ENCODE data around the gene PITPNC1. TPM values are rescaled to one million over a fixed set of nuclear protein-coding genes. Genes with fewer than 3 reads are reported as not detected.

The PITPNC1 gene
- total RNA-seq, 4 donors from 2014 or later: 14.1 to 35.5 (median 31.8) TPM

GRCh38 chr17:67708378-67708777, 331.3 kb downstream of the PITPNC1 start:
- WGBS: 87% methylated on average over 3 of the region's 3 CpGs
- TF ChIP-seq EP300 (IDR thresholded peaks at IDR 0.05) (no peak), POLR2AphosphoS5 (IDR thresholded peaks at IDR 0.05) (no peak), CTCF (IDR thresholded peaks at IDR 0.05) (no peak), POLR2A (IDR thresholded peaks at IDR 0.05; ENCODE audit: low read depth) (no peak)
- H3K4me1 ChIP-seq: no peaks in the 10 kb centered on the region
- no peaks in the 10 kb centered on the region for H3K9me3 ChIP-seq
- H3K36me3 ChIP-seq: no peaks in the 10 kb centered on the region
- no peaks in the 10 kb centered on the region for H3K27me3 ChIP-seq
- DNase-seq (ENCODE audit: extremely low spot score): no peak
- intact Hi-C loops (cut with DNase I): no loop called here
- H3K4me3 ChIP-seq: no peak overlapping the region
- H3K27ac ChIP-seq (replicated peaks in 1 of 4): no peak overlapping the region

GRCh38 chr17:67711916-67712315, 334.8 kb downstream of the PITPNC1 start:
- intact Hi-C loops (cut with DNase I): no loop called here
- WGBS: 77% methylated on average over 4 of the region's 4 CpGs
- Histone ChIP-seq H3K9me3 (no peaks in the 10 kb centered on the region), H3K4me1 (peaks cover 0 to 3% (median 1%) of the 10 kb centered on the region in 4 donors), H3K36me3 (no peaks in the 10 kb centered on the region), H3K27me3 (no peaks in the 10 kb centered on the region), H3K4me3 (no peak overlapping the region), H3K27ac (replicated peaks in 1 of 4) (no peak overlapping the region)
- TF ChIP-seq CTCF (IDR thresholded peaks at IDR 0.05) (no peak), EP300 (IDR thresholded peaks at IDR 0.05) (no peak), POLR2AphosphoS5 (IDR thresholded peaks at IDR 0.05) (no peak), POLR2A (IDR thresholded peaks at IDR 0.05; ENCODE audit: low read depth) (no peak)
- no peak for DNase-seq (ENCODE audit: extremely low spot score)

GRCh38 chr17:67712375-67712774, 335.3 kb downstream of the PITPNC1 start:
- Histone ChIP-seq H3K4me1 (peaks cover 0 to 6% (median 5%) of the 10 kb centered on the region in 4 donors), H3K27me3 (no peaks in the 10 kb centered on the region), H3K4me3 (no peak overlapping the region), H3K27ac (replicated peaks in 1 of 4) (no peak overlapping the region), H3K9me3 (no peaks in the 10 kb centered on the region), H3K36me3 (no peaks in the 10 kb centered on the region)
- intact Hi-C loops (cut with DNase I): no loop called here
- 98% methylated on average over 4 of the region's 4 CpGs for WGBS
- DNase-seq (ENCODE audit: extremely low spot score): no peak
- TF ChIP-seq POLR2AphosphoS5 (IDR thresholded peaks at IDR 0.05): no peak
- no peak for TF ChIP-seq CTCF (IDR thresholded peaks at IDR 0.05)
- TF ChIP-seq POLR2A (IDR thresholded peaks at IDR 0.05; ENCODE audit: low read depth): no peak
- no peak for TF ChIP-seq EP300 (IDR thresholded peaks at IDR 0.05)

- Histone ChIP-seq H3K4me1 (peaks cover 0 to 7% (median 6%) of the 10 kb centered on the region in 4 donors), H3K9me3 (no peaks in the 10 kb centered on the region), H3K36me3 (no peaks in the 10 kb centered on the region), H3K27ac (replicated peaks in 1 of 4) (no peak overlapping the region), H3K27me3 (no peaks in the 10 kb centered on the region), H3K4me3 (no peak overlapping the region)
- intact Hi-C loops (cut with DNase I): no loop called here
- no peak for TF ChIP-seq POLR2A (IDR thresholded peaks at IDR 0.05; ENCODE audit: low read depth)
- no peak for TF ChIP-seq CTCF (IDR thresholded peaks at IDR 0.05)
- TF ChIP-seq POLR2AphosphoS5 (IDR thresholded peaks at IDR 0.05): no peak
- TF ChIP-seq EP300 (IDR thresholded peaks at IDR 0.05): no peak
- DNase-seq (ENCODE audit: extremely low spot score): no peak
- 90% methylated on average over 3 of the region's 3 CpGs for WGBS
Observed at GRCh38 chr17:67713169-67713568, 336.1 kb downstream of the PITPNC1 start.

- 96% methylated on average over 6 of the region's 6 CpGs for WGBS
- Histone ChIP-seq H3K27ac (replicated peaks in 1 of 4) (no peak overlapping the region), H3K36me3 (peaks cover 9 to 18% (median 12%) of the 10 kb centered on the region in 4 donors), H3K9me3 (no peaks in the 10 kb centered on the region), H3K4me1 (peaks cover 19 to 29% (median 25%) of the 10 kb centered on the region in 4 donors), H3K4me3 (no peak overlapping the region), H3K27me3 (no peaks in the 10 kb centered on the region)
- intact Hi-C loops (cut with DNase I): loop anchor here (5.0 kb wide), 1 partner anchor 111 kb away; the partner anchor contains the start of gene BPTF
- TF ChIP-seq POLR2A (IDR thresholded peaks at IDR 0.05; ENCODE audit: low read depth): no peak
- DNase-seq (ENCODE audit: extremely low spot score): no peak
Observed at GRCh38 chr17:67716405-67716798, 339.3 kb downstream of the PITPNC1 start.

Data from esophagus muscularis mucosa (tissue), 4 donors.